Measurements from ENCODE around the gene RPL5. TPM values are rescaled to one million over a fixed set of nuclear protein-coding genes. Genes with fewer than 3 reads are reported as not detected.
"Not testable (repeated sequence)": the region's sequence is repeated elsewhere in the genome, so short reads cannot be mapped to it uniquely, and the experiment has no call there.

RPL5 gene
- total RNA-seq (1,000 to 10,000 TPM in 1 of 2 donors, 100 to 1,000 TPM in 1; 962 to 1,797 TPM), polyA plus RNA-seq (ENCODE audit: insufficient read length in 2 of 2) (1,000 to 10,000 TPM; 1,169 to 1,182 TPM)
- long read RNA-seq, donor 1, transcript RPL5-212 (4 exons, 733 nt), result minor isoform, 9 of 841 reads
- long read RNA-seq, donor 1, transcript RPL5-205 (3 exons, 1,210 nt), result minor isoform, 53 of 841 reads
- long read RNA-seq, donor 1, transcript RPL5-208 (8 exons, 1,085 nt), result major isoform, 486 of 841 reads
- long read RNA-seq, donor 1, transcript RPL5-207 (2 exons, 271 nt), result minor isoform, 43 of 841 reads
- long read RNA-seq, donor 1, partial matches to known transcripts, result 231 of 841 reads
- long read RNA-seq, donor 1, other reads (novel, unspliced or antisense), result 10 of 841 reads
- long read RNA-seq, donor 2, transcript RPL5-212 (4 exons, 733 nt), result minor isoform, 8 of 374 reads
- long read RNA-seq, donor 2, transcript RPL5-207 (2 exons, 271 nt), result minor isoform, 9 of 374 reads
- long read RNA-seq, donor 2, transcript RPL5-205 (3 exons, 1,210 nt), result minor isoform, 24 of 374 reads
- long read RNA-seq, donor 2, transcript RPL5-208 (8 exons, 1,085 nt), result major isoform, 169 of 374 reads
- long read RNA-seq, donor 2, partial matches to known transcripts, result 162 of 374 reads
- long read RNA-seq, donor 2, other reads (novel, unspliced or antisense), result 0 of 374 reads
- long read RNA-seq, donor 3, transcript RPL5-212 (4 exons, 733 nt), result minor isoform, 7 of 543 reads
- long read RNA-seq, donor 3, transcript RPL5-208 (8 exons, 1,085 nt), result major isoform, 242 of 543 reads
- long read RNA-seq, donor 3, transcript RPL5-207 (2 exons, 271 nt), result minor isoform, 14 of 543 reads
- long read RNA-seq, donor 3, transcript RPL5-205 (3 exons, 1,210 nt), result minor isoform, 26 of 543 reads
- long read RNA-seq, donor 3, partial matches to known transcripts, result 235 of 543 reads
- long read RNA-seq, donor 3, other reads (novel, unspliced or antisense), result 15 of 543 reads
- long read RNA-seq, donor 4, transcript RPL5-208 (8 exons, 1,085 nt), result major isoform, 1,628 of 3,413 reads
- long read RNA-seq, donor 4, transcript RPL5-205 (3 exons, 1,210 nt), result minor isoform, 240 of 3,413 reads
- long read RNA-seq, donor 4, transcript RPL5-207 (2 exons, 271 nt), result minor isoform, 124 of 3,413 reads
- long read RNA-seq, donor 4, transcript RPL5-212 (4 exons, 733 nt), result minor isoform, 12 of 3,413 reads
- long read RNA-seq, donor 4, partial matches to known transcripts, result 1,316 of 3,413 reads
- long read RNA-seq, donor 4, other reads (novel, unspliced or antisense), result 80 of 3,413 reads

GRCh38 chr1:92831762-92832536 is at the start of gene RPL5:
Gene RPL5, plus strand, starts transcription at chr1:92832040. Its CDS starts 75 bp downstream, at chr1:92832115.
- WGBS (ENCODE audit: insufficient coverage), result under 1% methylated on average over 57 of the region's 57 CpGs
- Histone ChIP-seq H3K27ac (ENCODE audit: low read depth, low read length) (peak within 1 kb of the TSS; percentile 95), H3K4me1 (ENCODE audit: control insufficient read depth, insufficient read depth, low read length) (peaks cover 9% of the 10 kb centered on the region), H3K36me3 (ENCODE audit: control insufficient read depth, insufficient read depth, low read length) (peaks cover 10% of the 10 kb centered on the region), H3K27me3 (ENCODE audit: control insufficient read depth, insufficient read depth, low read length) (no peaks in the 10 kb centered on the region), H3K9me3 (ENCODE audit: control insufficient read depth, insufficient read depth, low read length) (no peaks in the 10 kb centered on the region), H3K4me3 (ENCODE audit: low read depth, low read length) (peak within 1 kb of the TSS; percentile 100)
- DNase-seq (ENCODE audit: low read depth in 4 of 6, low spot score in 6 of 6), result peak; percentile 97 to 99 (median 98)

- peaks cover 19% of the 10 kb centered on the region for H3K4me1 ChIP-seq (ENCODE audit: control insufficient read depth, insufficient read depth, low read length)
- DNase-seq (ENCODE audit: low read depth in 4 of 6, low spot score in 6 of 6); H3K36me3 ChIP-seq (ENCODE audit: control insufficient read depth, insufficient read depth, low read length); H3K27me3 ChIP-seq (ENCODE audit: control insufficient read depth, insufficient read depth, low read length); H3K9me3 ChIP-seq (ENCODE audit: control insufficient read depth, insufficient read depth, low read length): not testable (repeated sequence)
- peak overlapping the region; percentile 89 for H3K4me3 ChIP-seq (ENCODE audit: low read depth, low read length)
- WGBS (ENCODE audit: insufficient coverage), result 0% methylated on average over 1 of the region's 14 CpGs
- H3K27ac ChIP-seq (ENCODE audit: low read depth, low read length), result peak overlapping the region; percentile 94
Observed at GRCh38 chr1:92783550-92783949, 48.3 kb upstream of the RPL5 start.

- WGBS (ENCODE audit: insufficient coverage), result 0% methylated on average over 22 of the region's 25 CpGs
- H3K27ac ChIP-seq (ENCODE audit: low read depth, low read length), result peak overlapping the region; percentile 94
- peaks cover 19% of the 10 kb centered on the region for H3K4me1 ChIP-seq (ENCODE audit: control insufficient read depth, insufficient read depth, low read length)
- no peaks in the 10 kb centered on the region for H3K9me3 ChIP-seq (ENCODE audit: control insufficient read depth, insufficient read depth, low read length)
- peak overlapping the region; percentile 89 for H3K4me3 ChIP-seq (ENCODE audit: low read depth, low read length)
- H3K36me3 ChIP-seq (ENCODE audit: control insufficient read depth, insufficient read depth, low read length), result no peaks in the 10 kb centered on the region
- DNase-seq (ENCODE audit: low read depth in 4 of 6, low spot score in 6 of 6), result peak in 5 of 6 donors; percentile 22 to 72 (median 53)
- no peaks in the 10 kb centered on the region for H3K27me3 ChIP-seq (ENCODE audit: control insufficient read depth, insufficient read depth, low read length)
Observed at GRCh38 chr1:92784021-92784638, 47.7 kb upstream of the RPL5 start.

GRCh38 chr1:92784639-92785500 is 47.0 kb upstream of the RPL5 start, which contains the start of gene EVI5:
Gene EVI5, minus strand, starts transcription at chr1:92785108. Its CDS starts 48,562 bp downstream, at chr1:92736546.
- no peaks in the 10 kb centered on the region for H3K9me3 ChIP-seq (ENCODE audit: control insufficient read depth, insufficient read depth, low read length)
- peak within 1 kb of the TSS; percentile 89 for H3K4me3 ChIP-seq (ENCODE audit: low read depth, low read length)
- no peaks in the 10 kb centered on the region for H3K27me3 ChIP-seq (ENCODE audit: control insufficient read depth, insufficient read depth, low read length)
- peak; percentile 89 to 98 (median 92) for DNase-seq (ENCODE audit: low read depth in 4 of 6, low spot score in 6 of 6)
- no peaks in the 10 kb centered on the region for H3K36me3 ChIP-seq (ENCODE audit: control insufficient read depth, insufficient read depth, low read length)
- peaks cover 19% of the 10 kb centered on the region for H3K4me1 ChIP-seq (ENCODE audit: control insufficient read depth, insufficient read depth, low read length)
- peak within 1 kb of the TSS; percentile 94 for H3K27ac ChIP-seq (ENCODE audit: low read depth, low read length)
- WGBS (ENCODE audit: insufficient coverage), result under 1% methylated on average over 89 of the region's 94 CpGs

GRCh38 chr1:92786111-92786901 is 45.5 kb upstream of the RPL5 start:
- H3K27me3 ChIP-seq (ENCODE audit: control insufficient read depth, insufficient read depth, low read length), result no peaks in the 10 kb centered on the region
- H3K4me1 ChIP-seq (ENCODE audit: control insufficient read depth, insufficient read depth, low read length), result peaks cover 19% of the 10 kb centered on the region
- no peaks in the 10 kb centered on the region for H3K36me3 ChIP-seq (ENCODE audit: control insufficient read depth, insufficient read depth, low read length)
- 56% methylated on average over 2 of the region's 5 CpGs for WGBS (ENCODE audit: insufficient coverage)
- no peaks in the 10 kb centered on the region for H3K9me3 ChIP-seq (ENCODE audit: control insufficient read depth, insufficient read depth, low read length)
- H3K4me3 ChIP-seq (ENCODE audit: low read depth, low read length), result no peak overlapping the region
- no peak for DNase-seq (ENCODE audit: low read depth in 4 of 6, low spot score in 6 of 6)
- H3K27ac ChIP-seq (ENCODE audit: low read depth, low read length), result no peak overlapping the region

GRCh38 chr1:92790081-92790480 is 41.8 kb upstream of the RPL5 start:
- H3K9me3 ChIP-seq (ENCODE audit: control insufficient read depth, insufficient read depth, low read length), result peaks cover 1% of the 10 kb centered on the region
- no peak for DNase-seq (ENCODE audit: low read depth in 4 of 6, low spot score in 6 of 6)
- peaks cover 8% of the 10 kb centered on the region for H3K4me1 ChIP-seq (ENCODE audit: control insufficient read depth, insufficient read depth, low read length)
- no peak overlapping the region for H3K4me3 ChIP-seq (ENCODE audit: low read depth, low read length)
- no peaks in the 10 kb centered on the region for H3K36me3 ChIP-seq (ENCODE audit: control insufficient read depth, insufficient read depth, low read length)
- H3K27ac ChIP-seq (ENCODE audit: low read depth, low read length), result no peak overlapping the region
- no peaks in the 10 kb centered on the region for H3K27me3 ChIP-seq (ENCODE audit: control insufficient read depth, insufficient read depth, low read length)

GRCh38 chr1:92790867-92791266 is 41.0 kb upstream of the RPL5 start:
- H3K27me3 ChIP-seq (ENCODE audit: control insufficient read depth, insufficient read depth, low read length), result no peaks in the 10 kb centered on the region
- H3K36me3 ChIP-seq (ENCODE audit: control insufficient read depth, insufficient read depth, low read length), result no peaks in the 10 kb centered on the region
- H3K4me1 ChIP-seq (ENCODE audit: control insufficient read depth, insufficient read depth, low read length), result peaks cover under 1% of the 10 kb centered on the region
- H3K4me3 ChIP-seq (ENCODE audit: low read depth, low read length), result no peak overlapping the region
- peaks cover 1% of the 10 kb centered on the region for H3K9me3 ChIP-seq (ENCODE audit: control insufficient read depth, insufficient read depth, low read length)
- no CpG with 5 or more reads among the region's 2 CpGs for WGBS (ENCODE audit: insufficient coverage)
- no peak for DNase-seq (ENCODE audit: low read depth in 4 of 6, low spot score in 6 of 6)
- no peak overlapping the region for H3K27ac ChIP-seq (ENCODE audit: low read depth, low read length)
